GM21390 (cell line): Measurements from ENCODE around the gene AMPD3.

Experiments
- ATAC-seq: cut with Tn5 transposase; IDR thresholded peaks from one replicate; pipeline ENCODE4 v1.9.1; 2021; ENCODE audit not compliant: unreplicated experiment

AMPD3 gene

GRCh38 chr11:10454878-10455631, at the start of gene AMPD3:
AMPD3 (plus strand) TSS chr11:10455264; CDS start chr11:10461520, 6,256 bp downstream.
- ATAC-seq = no peak

DNA sequence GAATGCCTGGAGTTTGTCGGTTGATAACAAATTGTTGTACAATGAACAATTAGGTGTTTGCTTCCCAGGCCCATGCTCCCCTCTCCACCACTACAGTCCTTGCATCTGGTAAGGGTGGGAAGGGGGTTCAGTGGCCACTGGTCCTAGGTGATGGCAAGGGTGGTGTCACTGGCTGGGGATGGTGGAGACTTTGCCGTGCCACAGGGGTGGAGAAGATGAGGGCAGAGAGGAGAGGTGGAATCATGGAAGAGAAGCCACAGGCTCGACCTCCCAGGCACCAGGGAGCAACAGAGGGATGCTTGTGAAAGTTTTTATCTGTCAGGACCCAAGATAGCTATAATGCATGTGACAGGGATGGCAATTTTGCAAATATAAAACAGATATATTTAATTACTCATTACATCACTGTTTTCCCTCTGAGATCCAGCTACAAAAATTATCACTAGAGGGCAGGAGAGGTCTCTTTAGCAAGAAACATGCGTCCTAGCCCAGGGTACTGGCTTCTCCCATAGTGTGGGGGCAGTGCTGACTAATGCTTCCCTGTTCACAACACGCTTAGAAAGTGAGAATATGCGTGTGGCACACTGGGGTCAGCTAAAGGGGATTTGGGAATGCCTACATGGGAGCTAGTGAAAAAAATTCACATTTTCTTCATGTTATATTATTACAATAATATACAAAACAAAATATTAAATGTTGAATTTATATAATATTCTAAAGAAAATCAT, 49.0 kb upstream of the AMPD3 start:
- peak; percentile 58 for ATAC-seq

DNA sequence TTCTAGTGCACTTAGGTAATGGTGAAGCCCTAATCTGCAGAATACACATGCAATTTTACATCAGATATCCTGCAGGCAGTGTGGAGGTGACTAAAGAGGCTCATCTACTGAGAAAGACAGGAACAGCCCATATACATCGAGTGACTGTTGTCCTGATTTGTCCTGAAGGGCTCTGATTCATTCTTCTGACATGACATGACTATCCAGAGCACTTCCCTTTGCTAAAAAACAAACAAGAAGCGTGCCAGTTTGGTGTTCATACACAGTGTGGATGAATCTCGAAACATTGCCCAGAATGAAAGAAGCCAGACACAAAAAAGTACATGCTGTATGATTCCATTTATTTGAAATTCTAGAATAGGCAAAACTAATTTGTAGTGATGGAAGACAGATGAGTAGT, 48.0 kb upstream of the AMPD3 start:
- no peak for ATAC-seq

- no peak for ATAC-seq
Observed at GRCh38 chr11:10407749-10408685, 47.0 kb upstream of the AMPD3 start.

DNA sequence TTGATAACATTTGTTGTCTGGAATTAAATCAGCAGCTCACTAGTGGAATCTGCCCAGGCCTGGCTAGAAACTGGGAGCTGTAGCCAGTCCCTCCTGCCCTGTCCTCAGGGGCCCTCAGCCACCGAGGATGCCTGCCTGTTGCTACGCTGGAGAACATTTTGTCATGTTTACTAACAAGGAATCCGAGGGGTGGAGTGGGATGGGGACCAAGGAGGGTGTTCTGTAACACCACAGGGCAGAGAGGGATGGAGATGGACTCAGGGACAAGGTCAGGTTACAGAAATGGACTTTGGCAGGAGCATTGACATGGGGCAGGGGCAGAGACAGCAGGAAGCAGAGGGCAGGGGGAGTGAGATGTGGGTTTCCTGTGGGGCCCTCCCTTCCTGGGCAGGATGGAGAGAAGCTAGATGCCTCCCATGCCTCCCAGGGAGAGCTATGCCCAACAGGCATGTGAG, 45.8 kb upstream of the AMPD3 start:
- ATAC-seq = no peak

DNA sequence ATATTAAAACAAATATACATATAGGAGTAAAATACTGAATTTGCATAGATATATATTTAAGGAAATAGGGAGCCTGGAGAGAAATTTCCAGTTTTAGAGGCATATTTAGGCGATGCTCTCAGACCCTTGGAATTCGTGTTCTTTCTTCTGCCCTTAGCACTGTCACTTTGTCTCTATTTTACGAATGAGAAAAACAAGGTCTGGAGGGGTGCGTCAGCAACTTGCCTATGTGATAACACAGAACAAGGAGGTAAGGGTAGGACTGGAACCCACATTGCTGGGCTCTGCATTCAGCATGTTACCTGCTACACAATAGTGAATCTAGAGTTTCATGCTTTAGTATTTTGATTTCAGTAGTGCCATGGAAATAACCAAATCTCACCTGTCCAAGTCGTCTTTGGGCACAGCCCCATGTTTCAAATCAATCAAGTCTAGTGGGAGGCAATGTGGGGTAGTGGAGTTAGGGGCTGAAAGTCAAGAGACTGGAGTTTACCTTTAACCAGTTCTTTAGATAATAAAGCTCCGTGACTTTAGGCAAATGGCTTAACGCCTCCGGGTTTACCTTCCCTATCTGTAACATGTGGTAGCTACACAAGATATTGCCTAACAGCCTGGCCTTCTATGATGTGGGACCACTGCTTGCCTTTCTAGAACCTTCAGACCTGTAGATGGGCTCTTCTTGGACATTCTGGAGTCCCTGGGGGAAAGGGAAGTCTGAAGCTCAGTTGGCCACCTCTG, 44.8 kb upstream of the AMPD3 start:
- no peak for ATAC-seq

DNA sequence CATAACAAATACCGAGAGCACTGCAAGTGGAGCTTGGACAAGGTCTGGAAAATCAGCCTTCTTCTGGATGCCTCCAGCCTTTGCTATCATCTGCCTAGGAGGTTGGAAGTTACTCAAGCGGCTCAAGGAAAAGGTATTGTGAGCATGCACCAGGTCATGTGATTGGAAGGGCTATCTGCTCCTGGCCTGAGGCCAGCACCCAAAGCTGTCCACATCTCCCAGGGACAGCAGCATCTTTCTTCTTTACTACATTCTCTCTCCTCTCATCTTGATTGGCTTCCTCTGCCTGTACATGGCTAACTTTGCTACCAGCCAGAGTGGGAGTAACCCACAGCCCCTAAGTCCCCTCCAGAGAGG, 44.2 kb upstream of the AMPD3 start:
- no peak for ATAC-seq

GRCh38 chr11:10412266-10412665, 42.8 kb upstream of the AMPD3 start:
- no peak for ATAC-seq

GRCh38 chr11:10413268-10413667, 41.8 kb upstream of the AMPD3 start:
- peak; percentile 65 for ATAC-seq

DNA sequence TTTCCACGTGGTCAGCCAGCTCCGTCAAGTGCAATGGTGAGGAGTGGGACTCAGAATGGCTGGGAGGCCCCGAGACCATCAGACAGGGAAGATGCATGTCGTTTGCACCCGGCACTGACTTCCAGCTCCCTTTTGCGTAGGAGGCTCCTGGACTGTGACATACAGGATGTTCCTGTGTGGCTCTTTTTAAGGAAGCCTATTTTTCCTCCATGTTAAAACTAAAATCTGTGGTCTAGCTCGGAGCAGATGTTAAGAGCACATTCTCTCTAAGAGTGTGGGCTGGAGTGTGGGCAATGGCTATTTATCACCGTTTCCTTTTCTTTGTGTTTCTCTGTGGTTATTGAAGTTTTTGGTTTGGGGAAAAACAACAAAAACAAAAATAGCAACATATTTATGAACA, 40.9 kb upstream of the AMPD3 start:
- ATAC-seq = no peak

DNA sequence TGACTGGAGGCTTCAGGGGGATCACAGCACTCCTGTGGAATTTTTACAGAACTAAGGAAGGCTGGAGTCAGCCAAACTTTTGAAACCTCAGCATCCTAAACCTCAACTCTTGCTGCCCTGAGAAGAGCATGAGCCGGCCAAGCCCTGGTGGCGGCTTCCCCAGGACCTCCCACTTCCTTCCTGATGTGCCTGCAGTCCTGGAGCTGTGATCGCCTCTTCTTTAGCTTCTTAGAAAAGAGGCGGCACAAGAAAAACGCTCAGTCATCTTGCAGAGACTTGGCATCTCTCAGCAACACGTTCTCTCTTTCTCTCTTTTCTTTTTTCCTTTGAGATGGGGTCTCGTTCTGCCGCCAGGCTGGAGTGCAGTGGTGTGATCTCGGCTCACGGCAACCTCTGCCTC, 40.4 kb upstream of the AMPD3 start:
- ATAC-seq = no peak

DNA sequence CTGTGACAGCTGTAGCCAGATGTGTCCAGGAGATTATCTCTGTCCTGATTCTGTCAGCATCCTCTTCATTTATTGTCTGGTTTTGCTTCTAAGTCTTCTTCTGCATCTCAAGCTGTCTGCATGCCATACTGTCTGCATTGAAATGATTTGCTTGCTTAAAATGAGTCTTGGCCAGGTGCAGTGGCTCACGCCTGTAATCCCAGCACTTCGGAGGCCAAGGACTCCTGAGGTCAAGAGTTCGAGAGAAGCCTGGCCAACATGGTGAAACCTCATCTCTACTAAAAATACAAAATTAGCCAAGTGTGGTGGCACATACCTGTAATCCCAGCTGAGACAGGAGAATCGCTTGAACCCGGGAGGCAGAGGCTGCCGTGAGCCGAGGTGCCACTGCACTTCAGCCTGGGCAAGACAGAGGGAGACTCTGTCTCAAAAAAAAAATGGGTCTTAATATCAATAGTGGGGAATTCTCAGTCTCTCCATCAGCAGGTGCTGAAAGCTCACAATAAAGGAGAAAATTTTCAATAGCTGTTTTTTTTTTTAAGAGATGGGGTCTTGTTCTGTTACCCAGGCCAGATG, 39.2 kb upstream of the AMPD3 start:
- no peak for ATAC-seq

DNA sequence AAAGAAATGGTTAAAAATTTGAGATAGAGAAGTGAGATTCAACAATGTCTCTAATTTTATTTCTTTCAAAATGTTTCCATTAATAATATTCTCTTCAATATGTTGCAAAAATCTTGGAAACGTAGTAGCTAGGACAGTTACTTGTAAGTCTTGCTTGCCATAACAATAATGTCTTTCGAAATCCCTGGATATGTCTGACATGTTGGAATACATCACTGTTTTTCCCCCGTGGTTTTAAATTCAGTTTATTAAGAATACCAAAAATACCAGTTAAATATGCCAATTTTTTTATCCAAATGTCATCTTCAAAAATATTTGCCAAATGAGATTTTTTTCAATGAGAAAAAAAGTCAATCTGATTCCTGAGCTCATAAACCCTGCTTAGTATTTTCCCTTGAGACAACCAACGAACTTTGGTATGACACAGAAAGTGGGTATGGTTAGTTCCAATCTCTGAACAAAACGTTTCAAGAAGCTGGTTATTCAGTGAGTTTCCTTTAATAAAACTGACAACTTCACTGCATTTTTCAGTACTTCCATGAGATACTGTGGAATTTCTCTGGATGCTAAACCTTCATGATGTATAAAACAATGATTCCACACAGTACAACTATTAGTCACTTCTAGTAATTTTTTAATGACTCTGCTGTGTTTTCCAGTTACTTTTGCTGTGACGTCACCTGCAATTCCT, 36.7 kb upstream of the AMPD3 start:
- ATAC-seq = no peak

- no peak for ATAC-seq
Observed at GRCh38 chr11:10418950-10419310, 36.1 kb upstream of the AMPD3 start.

GRCh38 chr11:10426475-10426874, 28.6 kb upstream of the AMPD3 start:
- no peak for ATAC-seq

DNA sequence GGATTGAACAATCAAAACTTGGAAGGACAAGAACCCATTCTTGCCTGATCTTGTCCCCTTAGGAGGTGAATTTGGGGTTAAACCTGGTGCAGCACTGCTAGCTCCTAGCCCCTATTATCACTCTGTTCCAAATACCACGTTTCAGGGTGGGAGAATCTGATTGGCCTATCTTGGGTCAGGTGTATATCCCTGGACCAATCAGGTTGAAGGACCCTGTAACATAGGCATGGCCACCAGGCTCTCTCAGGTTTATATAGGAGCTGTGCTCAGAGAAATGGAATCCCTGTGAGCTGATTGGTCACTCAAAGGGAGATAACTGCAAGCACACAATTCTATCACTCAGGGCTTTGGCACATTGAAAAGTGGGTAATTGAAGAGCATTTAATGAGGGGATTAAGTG, 26.6 kb upstream of the AMPD3 start:
- ATAC-seq = no peak

DNA sequence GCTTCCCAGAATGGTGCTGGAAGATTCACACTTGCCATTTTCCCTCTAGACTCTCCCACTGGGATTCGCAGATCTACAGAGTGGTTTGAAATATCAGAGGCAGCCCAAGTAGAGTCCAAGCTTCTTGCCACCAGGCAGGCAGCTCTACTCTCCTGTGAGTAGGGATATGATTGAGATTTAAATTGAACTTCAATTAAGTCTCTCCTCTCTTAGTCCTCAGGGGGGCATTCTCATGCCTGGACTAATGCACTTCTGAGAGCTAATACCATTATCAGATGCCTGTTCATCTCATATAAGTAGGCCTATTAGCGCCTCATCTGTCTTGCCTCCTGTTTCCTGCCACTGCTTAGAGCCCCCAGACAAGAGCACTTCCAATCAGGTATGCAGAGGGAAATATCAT, 25.5 kb upstream of the AMPD3 start:
- no peak for ATAC-seq

DNA sequence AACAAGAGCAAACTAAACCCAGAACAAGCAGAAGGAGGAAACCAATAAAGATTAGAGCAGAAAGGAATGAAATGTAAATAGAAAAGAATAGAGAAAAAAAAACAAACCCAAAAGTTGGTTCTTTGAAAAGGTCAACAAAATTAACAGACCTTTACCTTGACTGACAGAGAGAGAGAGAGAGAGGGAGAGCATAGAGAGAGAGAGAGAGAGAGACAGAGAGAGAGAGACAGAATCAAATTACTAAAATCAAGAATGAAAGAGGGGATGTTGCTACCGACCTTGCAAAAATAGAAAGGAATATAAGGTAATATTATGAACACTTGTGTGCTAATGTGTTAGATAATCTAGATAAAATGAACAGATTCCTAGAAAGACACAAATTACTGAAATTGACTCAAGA, 22.6 kb upstream of the AMPD3 start:
- ATAC-seq = no peak

- ATAC-seq = no peak
Observed at GRCh38 chr11:10432971-10433370, 22.1 kb upstream of the AMPD3 start.

GRCh38 chr11:10436224-10436623, 18.8 kb upstream of the AMPD3 start:
- no peak for ATAC-seq
